IMR-90 (cell line): Measurements from ENCODE around the gene SERPING1. TPM values are rescaled to one million over a fixed set of nuclear protein-coding genes. Genes with fewer than 3 reads are reported as not detected.

Source experiments
- ATAC-seq: fragments of 200-7000 bp; cut with Tn5 transposase; 2 replicates; pipeline ENCODE4 v1.9.1; 2020; ENCODE audit warnings: low read depth, mild to moderate bottlenecking, moderate library complexity
- BruUV-seq: library from RNA; stranded (reverse); fragments of 400-500 nt; replicated peaks from 2 replicates; lab custom pipeline; 2021; lab: Mats Ljungman, UMichigan
- CTCF ChIA-PET: fragments of 300-600 bp; formaldehyde crosslinking; extraction: SDS; loops from one replicate; lab custom pipeline; 2021; ENCODE audit warnings: antibody characterized with exemption; lab: Yijun Ruan, JAX
- POLR2A ChIA-PET: fragments of 300-600 bp; sonication (Branson Sonifier 250); formaldehyde crosslinking; loops from one replicate; lab custom pipeline; 2022; ENCODE audit warnings: antibody characterized with exemption; ENCODE audit not compliant: unreplicated experiment; lab: Charles Lee
- DNase-seq: peaks from one replicate; pipeline ENCODE4 v3.0.0; 2013
- H2AFZ ChIP-seq: replicated peaks from 2 replicates; pipeline ENCODE3; 2013; ENCODE audit warnings: low read length, mild to moderate bottlenecking; ENCODE audit not compliant: poor library complexity
- H2AK5ac ChIP-seq: 2 replicates; pipeline ENCODE4 v1.6.1; 2013; ENCODE audit warnings: low read depth, low read length, inconsistent platforms
- H2AK9ac ChIP-seq: replicated peaks from 2 replicates; pipeline ENCODE3; 2013; ENCODE audit warnings: mild to moderate bottlenecking, low read depth, low read length, moderate library complexity; ENCODE audit not compliant: poor library complexity
- H2BK120ac ChIP-seq: 2 replicates; pipeline ENCODE4 v1.6.1; 2013; ENCODE audit warnings: low read depth, low read length, inconsistent platforms
- H2BK15ac ChIP-seq: 3 replicates; pipeline ENCODE4 v1.6.1; 2013; ENCODE audit warnings: low read depth, low read length, inconsistent platforms
- H2BK20ac ChIP-seq: 2 replicates; pipeline ENCODE4 v1.6.1; 2013; ENCODE audit warnings: low read depth, mild to moderate bottlenecking, inconsistent platforms, low read length, moderate library complexity
- H2BK5ac ChIP-seq: 2 replicates; pipeline ENCODE4 v1.6.1; 2013; ENCODE audit warnings: mild to moderate bottlenecking, low read depth, low read length, inconsistent platforms; ENCODE audit not compliant: poor library complexity, severe bottlenecking
- H3K14ac ChIP-seq: replicated peaks from 2 replicates; pipeline ENCODE4 v1.6.1; 2013; ENCODE audit warnings: low read depth, low read length, inconsistent platforms
- H3K18ac ChIP-seq: 2 replicates; pipeline ENCODE4 v1.6.1; 2013; ENCODE audit warnings: low read depth, low read length, control low read depth
- H3K23ac ChIP-seq: 2 replicates; pipeline ENCODE4 v1.6.1; 2013; ENCODE audit warnings: low read depth, low read length, inconsistent platforms
- H3K27ac ChIP-seq: 2 replicates; pipeline ENCODE4 v1.5.1; 2013; ENCODE audit warnings: mild to moderate bottlenecking, control low read depth, low read length; ENCODE audit not compliant: insufficient read depth
- H3K27me3 ChIP-seq: 2 replicates; pipeline ENCODE4 v1.6.1; 2013; ENCODE audit warnings: low read length; ENCODE audit not compliant: control insufficient read depth, insufficient read depth
- H3K36me3 ChIP-seq: 2 replicates; pipeline ENCODE4 v1.6.1; 2013; ENCODE audit warnings: low read length, mixed read lengths; ENCODE audit not compliant: control insufficient read depth, insufficient read depth
- H3K4ac ChIP-seq: 2 replicates; pipeline ENCODE4 v1.6.1; 2013; ENCODE audit warnings: low read depth, low read length, inconsistent platforms
- H3K4me1 ChIP-seq: 2 replicates; pipeline ENCODE4 v1.6.1; 2013; ENCODE audit warnings: low read length, mixed read lengths; ENCODE audit not compliant: control insufficient read depth, insufficient read depth
- H3K4me2 ChIP-seq: 2 replicates; pipeline ENCODE4 v1.6.1; 2013; ENCODE audit warnings: low read depth, mild to moderate bottlenecking, control low read depth, low read length, moderate library complexity
- H3K4me3 ChIP-seq: 2 replicates; pipeline ENCODE4 v1.5.1; 2013; ENCODE audit warnings: low read depth, mild to moderate bottlenecking, control low read depth, low read length, moderate library complexity; ENCODE audit not compliant: insufficient read depth
- H3K56ac ChIP-seq: 2 replicates; pipeline ENCODE4 v1.6.1; 2013; ENCODE audit warnings: low read length, inconsistent platforms; ENCODE audit not compliant: insufficient read depth; ENCODE audit errors: extremely low read depth
- H3K79me1 ChIP-seq, 2 experiments: 2 replicates each; pipeline ENCODE4 v1.6.1; 2013; ENCODE audit warnings: low read length in 2 of 2, inconsistent platforms in 1 of 2, low read depth in 1 of 2
- H3K9ac ChIP-seq: 2 replicates; pipeline ENCODE4 v1.6.1; 2013; ENCODE audit warnings: low read depth, low read length, control low read depth
- H3K9me1 ChIP-seq: 2 replicates; pipeline ENCODE4 v1.6.1; 2013; ENCODE audit warnings: low read length, inconsistent platforms; ENCODE audit not compliant: insufficient read depth
- H3K9me3 ChIP-seq: 2 replicates; pipeline ENCODE4 v1.6.1; 2013; ENCODE audit warnings: low read length; ENCODE audit not compliant: control insufficient read depth, insufficient read depth
- H4K20me1 ChIP-seq: 2 replicates; pipeline ENCODE4 v1.6.1; 2013; ENCODE audit warnings: low read length, inconsistent platforms; ENCODE audit not compliant: insufficient read depth
- H4K5ac ChIP-seq: 2 replicates; pipeline ENCODE4 v1.6.1; 2013; ENCODE audit warnings: mild to moderate bottlenecking, low read depth, low read length, control low read depth
- H4K8ac ChIP-seq, 2 experiments: 2 replicates each; pipeline ENCODE4 v1.6.1; 2013; ENCODE audit warnings: low read depth in 2 of 2, low read length in 2 of 2, control low read depth in 1 of 2, inconsistent platforms in 1 of 2
- H4K91ac ChIP-seq: 2 replicates; pipeline ENCODE4 v1.6.1; 2013; ENCODE audit warnings: low read depth, low read length, inconsistent platforms; ENCODE audit not compliant: insufficient read depth
- BHLHE40 ChIP-seq: fragments of 150-350 bp; IDR thresholded peaks from 2 replicates; pipeline ENCODE4 v1.6.1; 2016; ENCODE audit warnings: mild to moderate bottlenecking, low read depth, low read length
- CEBPB ChIP-seq: IDR thresholded peaks from 2 replicates; pipeline ENCODE4 v1.6.1; 2012; ENCODE audit warnings: low read depth, low read length, improper control_type of control experiment
- MAFK ChIP-seq: IDR thresholded peaks from 2 replicates; pipeline ENCODE4 v1.6.1; 2012; ENCODE audit warnings: low read depth, low read length, improper control_type of control experiment
- MAZ ChIP-seq: IDR thresholded peaks from 2 replicates; pipeline ENCODE4 v1.6.1; 2012; ENCODE audit warnings: low read depth, mild to moderate bottlenecking, low read length, improper control_type of control experiment, moderate library complexity, borderline replicate concordance
- POLR2A ChIP-seq: IDR thresholded peaks from 2 replicates; pipeline ENCODE4 v1.6.1; 2012; ENCODE audit warnings: mild to moderate bottlenecking, low read depth, low read length
- RAD21 ChIP-seq: IDR thresholded peaks from 2 replicates; pipeline ENCODE4 v1.6.1; 2012; ENCODE audit warnings: low read length, improper control_type of control experiment
- SMC3 ChIP-seq: fragments of 150-350 bp; IDR thresholded peaks from 2 replicates; pipeline ENCODE4 v1.6.1; 2016; ENCODE audit warnings: low read depth, mild to moderate bottlenecking, antibody characterized with exemption, low read length, moderate library complexity
- WGBS, 2 experiments: methylation state at CpG; one replicate each; pipeline versions ENCODE4 v1.1.5 to v1.1.7; 2013; ENCODE audit warnings: missing lambda C conversion rate in 2 of 2; ENCODE audit not compliant: insufficient read length in 1 of 2; ENCODE audit errors: extremely low coverage in 2 of 2; 5-methylcytosine and 5-hydroxymethylcytosine counted together
- dilution Hi-C: fragments of 300-500 bp; cut with HindIII; formaldehyde crosslinking; loops from one replicate; pipeline ENCODE4 v1.14.3; 2018; ENCODE audit warnings: low sequenced_read_pairs; ENCODE audit not compliant: unreplicated experiment
- in situ Hi-C: fragments of 300-500 bp; cut with MboI; formaldehyde crosslinking; loops from 3 replicates; pipeline ENCODE4 v1.14.3; 2019; ENCODE audit warnings: low sequenced_read_pairs, inconsistent platforms, mixed read lengths
- intact Hi-C: fragments of 100-400 bp; cut with micrococcal nuclease; formaldehyde crosslinking; loops from 2 replicates; pipeline ENCODE4 v1.10.0; 2022
- polyA plus RNA-seq, 3 experiments: library from polyadenylated mRNA; depleted of rRNA; stranded (reverse); fragments of >200 nt; gene quantifications; 2 replicates each; pipeline ENCODE4 v1.2.3, GENCODE V29; 2012; ENCODE audit warnings: low replicate concordance in 1 of 3
- total RNA-seq: library from RNA; depleted of rRNA; stranded (reverse); fragments of >200 nt; gene quantifications from 2 replicates; pipeline ENCODE4 v1.2.3, GENCODE V29; 2012
- TF ChIP-seq, protein P1 (sequence below): fragments of 150-350 bp; IDR thresholded peaks from 2 replicates; pipeline ENCODE4 v1.6.1; 2016; ENCODE audit warnings: low read depth, mild to moderate bottlenecking, low read length, moderate library complexity, borderline replicate concordance

SERPING1 gene
- total and polyA plus RNA-seq, 2 of the 4 experiments (the other 2 are of a cell fraction), result 2.0 to 30.7 TPM

DNA sequence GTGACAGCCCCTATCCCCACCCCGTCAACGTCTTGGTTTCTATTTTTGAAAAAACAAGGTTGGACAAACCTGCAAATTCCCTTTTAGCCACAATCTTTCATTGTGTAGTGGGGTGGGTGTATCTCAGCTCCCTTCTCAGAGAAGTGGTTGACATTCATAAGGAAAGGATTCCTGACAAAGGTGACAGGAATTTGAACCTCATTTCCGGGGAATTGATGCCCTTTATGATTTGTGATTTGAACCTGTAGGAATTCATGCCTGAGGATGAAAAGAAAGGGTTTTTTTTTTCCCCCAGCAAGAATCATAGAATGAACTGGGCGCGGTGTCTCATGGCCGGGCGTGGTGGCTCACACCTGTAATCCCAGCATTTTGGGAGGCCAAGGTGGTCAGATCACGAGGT, 37.8 kb downstream of the SERPING1 start:
- H3K36me3 ChIP-seq, result no peaks in the 10 kb centered on the region
- no peak overlapping the region for H3K4ac ChIP-seq
- no peak overlapping the region for H2BK5ac ChIP-seq
- H4K20me1 ChIP-seq, result peaks cover 13% of the 10 kb centered on the region
- H2AK5ac ChIP-seq, result no peak overlapping the region
- dilution Hi-C loops (no loop called here), in situ Hi-C loops (no loop called here), intact Hi-C loops (no loop called here)
- H3K9me3 ChIP-seq, result no peaks in the 10 kb centered on the region
- H3K56ac ChIP-seq, result no peak overlapping the region
- no peak overlapping the region for H4K8ac ChIP-seq
- no peak overlapping the region for H3K4me2 ChIP-seq
- WGBS, 2 experiments, result no CpG with 5 or more reads among the region's 8 CpGs
- peaks cover 9% of the 10 kb centered on the region for H3K9me1 ChIP-seq
- no peak overlapping the region for H2AK9ac ChIP-seq
- H3K18ac ChIP-seq, result no peak overlapping the region
- ChIA-PET POLR2A (no interaction called here), CTCF (interaction anchor here (0.9 to 1.1 kb wide), 2 partner anchors 10 to 66 kb away, joined by 3 to 4 read pairs; no protein-coding TSS in a partner anchor)
- BruUV-seq, result no TSS peak
- peaks cover 3 to 23% of the 10 kb centered on the region in 2 experiments; a peak in 3 of 4 replicates for H3K79me1 ChIP-seq
- H4K91ac ChIP-seq, result no peak overlapping the region
- no peak overlapping the region for H2AFZ ChIP-seq
- DNase-seq, result no peak
- no peak overlapping the region for H2BK120ac ChIP-seq
- H2BK15ac ChIP-seq, result no peak overlapping the region
- H3K4me1 ChIP-seq, result peaks cover 6% of the 10 kb centered on the region
- no peak overlapping the region for H4K5ac ChIP-seq
- H2BK20ac ChIP-seq, result no peak overlapping the region
- H3K14ac ChIP-seq, result no peak overlapping the region
- no peak for ATAC-seq
- peaks cover 28% of the 10 kb centered on the region for H3K27me3 ChIP-seq
- H3K23ac ChIP-seq, result no peak overlapping the region
- no peak overlapping the region for H3K27ac ChIP-seq
- no peak overlapping the region for H3K9ac ChIP-seq
- TF ChIP-seq BHLHE40, result no peak
- TF ChIP-seq MAZ, result no peak
- TF ChIP-seq MAFK, result no peak
- TF ChIP-seq CEBPB, result no peak
- TF ChIP-seq RAD21, result no peak
- TF ChIP-seq, protein P1, sequence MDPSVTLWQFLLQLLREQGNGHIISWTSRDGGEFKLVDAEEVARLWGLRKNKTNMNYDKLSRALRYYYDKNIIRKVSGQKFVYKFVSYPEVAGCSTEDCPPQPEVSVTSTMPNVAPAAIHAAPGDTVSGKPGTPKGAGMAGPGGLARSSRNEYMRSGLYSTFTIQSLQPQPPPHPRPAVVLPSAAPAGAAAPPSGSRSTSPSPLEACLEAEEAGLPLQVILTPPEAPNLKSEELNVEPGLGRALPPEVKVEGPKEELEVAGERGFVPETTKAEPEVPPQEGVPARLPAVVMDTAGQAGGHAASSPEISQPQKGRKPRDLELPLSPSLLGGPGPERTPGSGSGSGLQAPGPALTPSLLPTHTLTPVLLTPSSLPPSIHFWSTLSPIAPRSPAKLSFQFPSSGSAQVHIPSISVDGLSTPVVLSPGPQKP, result no peak
- no peak for TF ChIP-seq SMC3
- no peak for TF ChIP-seq POLR2A
- no peak overlapping the region for H3K4me3 ChIP-seq
